Measurements from ENCODE around the gene TIGD2. TPM values are rescaled to one million over a fixed set of nuclear protein-coding genes. Genes with fewer than 3 reads are reported as not detected.
"Not testable (repeated sequence)": the region's sequence is repeated elsewhere in the genome, so short reads cannot be mapped to it uniquely, and the experiment has no call there.

TIGD2 gene
- total RNA-seq, 2 donors from 2014 or later: 3.1 to 3.2 TPM

GRCh38 chr4:89125901-89126782 is 14.8 kb downstream of the TIGD2 start:
- DNase-seq (no peak), ATAC-seq (no peak)
- H3K4me3 Mint-ChIP-seq: no peak overlapping the region
- no peaks in the 10 kb centered on the region for H3K9me3 ChIP-seq (ENCODE audit: control insufficient read depth, low read length, poor library complexity, severe bottlenecking)
- H3K27me3 Mint-ChIP-seq: peaks cover 9% of the 10 kb centered on the region
- H3K36me3 Mint-ChIP-seq (ENCODE audit: low read depth): no peaks in the 10 kb centered on the region
- no peak overlapping the region for H3K27ac Mint-ChIP-seq
- peaks cover 5% of the 10 kb centered on the region for H3K4me1 Mint-ChIP-seq

GRCh38 chr4:89129080-89129640 is 17.8 kb downstream of the TIGD2 start:
- no peak overlapping the region for H3K4me3 Mint-ChIP-seq
- H3K36me3 Mint-ChIP-seq (ENCODE audit: low read depth): no peaks in the 10 kb centered on the region
- H3K27ac Mint-ChIP-seq: no peak overlapping the region
- H3K9me3 ChIP-seq (ENCODE audit: control insufficient read depth, low read length, poor library complexity, severe bottlenecking): no peaks in the 10 kb centered on the region
- DNase-seq (no peak), ATAC-seq (no peak)
- H3K4me1 Mint-ChIP-seq: peaks cover 5% of the 10 kb centered on the region
- H3K27me3 Mint-ChIP-seq: peaks cover 9% of the 10 kb centered on the region

- Mint-ChIP-seq H3K4me3 (no peak overlapping the region), H3K27ac (no peak overlapping the region), H3K4me1 (no peaks in the 10 kb centered on the region), H3K36me3 (ENCODE audit: low read depth) (no peaks in the 10 kb centered on the region), H3K27me3 (no peaks in the 10 kb centered on the region)
- DNase-seq: no peak
- ATAC-seq: no peak
- no peaks in the 10 kb centered on the region for H3K9me3 ChIP-seq (ENCODE audit: control insufficient read depth, low read length, poor library complexity, severe bottlenecking)
These were observed 23.5 kb downstream of the TIGD2 start for GRCh38 chr4:89134775-89135319.

DNA sequence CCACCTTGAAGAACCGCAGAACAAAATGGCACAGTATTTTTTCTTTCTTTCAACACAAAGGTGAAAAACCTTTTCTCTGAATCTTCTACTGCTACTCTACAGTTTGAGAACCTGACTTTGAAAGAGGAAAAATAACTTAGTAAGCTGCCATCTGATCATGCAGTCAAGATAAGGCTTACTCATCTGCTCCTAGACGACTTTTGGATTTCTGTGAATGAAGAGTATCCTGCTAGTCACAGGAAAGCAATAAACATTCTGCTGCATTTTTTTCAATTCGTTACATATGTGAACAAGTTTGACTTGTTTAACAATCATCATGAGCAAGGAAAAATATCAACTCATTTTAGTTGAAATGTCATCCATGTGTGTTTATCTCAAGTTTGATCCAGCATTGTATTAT is 25.2 kb downstream of the TIGD2 start:
- no peaks in the 10 kb centered on the region for H3K9me3 ChIP-seq (ENCODE audit: control insufficient read depth, low read length, poor library complexity, severe bottlenecking)
- Mint-ChIP-seq H3K27ac (no peak overlapping the region), H3K4me1 (no peaks in the 10 kb centered on the region), H3K4me3 (no peak overlapping the region), H3K27me3 (no peaks in the 10 kb centered on the region), H3K36me3 (ENCODE audit: low read depth) (no peaks in the 10 kb centered on the region)
- DNase-seq: no peak
- no peak for ATAC-seq

- H3K4me3 Mint-ChIP-seq: no peak overlapping the region
- no peaks in the 10 kb centered on the region for H3K4me1 Mint-ChIP-seq
- ATAC-seq: no peak
- H3K27ac Mint-ChIP-seq: no peak overlapping the region
- no peaks in the 10 kb centered on the region for H3K27me3 Mint-ChIP-seq
- no peak for DNase-seq
- no peaks in the 10 kb centered on the region for H3K36me3 Mint-ChIP-seq (ENCODE audit: low read depth)
- no peaks in the 10 kb centered on the region for H3K9me3 ChIP-seq (ENCODE audit: control insufficient read depth, low read length, poor library complexity, severe bottlenecking)
These were observed 25.9 kb downstream of the TIGD2 start for GRCh38 chr4:89137231-89137630.

- H3K9me3 ChIP-seq (ENCODE audit: control insufficient read depth, low read length, poor library complexity, severe bottlenecking): no peaks in the 10 kb centered on the region
- Mint-ChIP-seq H3K4me3 (no peak overlapping the region), H3K4me1 (no peaks in the 10 kb centered on the region), H3K27ac (no peak overlapping the region), H3K27me3 (no peaks in the 10 kb centered on the region), H3K36me3 (ENCODE audit: low read depth) (no peaks in the 10 kb centered on the region)
- DNase-seq (no peak), ATAC-seq (no peak)
These were observed 26.4 kb downstream of the TIGD2 start for GRCh38 chr4:89137695-89138094.

DNA sequence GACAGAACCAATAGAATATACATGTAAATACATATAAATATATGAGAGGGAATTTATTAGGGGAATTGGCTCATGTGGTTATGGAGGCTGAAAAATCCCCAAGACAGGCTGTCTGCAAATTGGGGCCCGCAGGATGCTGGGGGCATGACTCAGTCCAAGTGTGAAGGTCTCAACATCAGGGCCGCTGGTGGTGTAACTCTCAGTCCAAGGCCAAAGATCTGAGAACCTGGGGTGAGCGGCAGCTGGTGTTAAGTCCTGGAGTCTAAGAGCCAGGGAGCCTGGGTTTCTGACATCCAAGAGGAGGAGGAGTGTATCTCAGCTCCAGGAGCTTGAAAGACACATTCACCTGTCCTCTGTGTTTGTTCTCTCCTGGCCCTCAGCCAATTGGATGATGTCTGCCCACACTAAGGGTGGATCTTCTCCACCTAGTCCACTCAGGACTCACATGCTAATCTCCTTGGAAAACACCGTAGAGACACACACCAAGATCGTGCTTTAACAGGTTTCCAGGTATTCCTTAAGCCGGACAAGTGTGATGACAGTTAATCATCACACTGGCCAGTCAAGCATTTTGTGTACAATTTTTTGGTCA is 28.9 kb downstream of the TIGD2 start:
- Mint-ChIP-seq H3K4me3 (no peak overlapping the region), H3K4me1 (no peaks in the 10 kb centered on the region), H3K27ac (no peak overlapping the region), H3K27me3 (no peaks in the 10 kb centered on the region), H3K36me3 (ENCODE audit: low read depth) (no peaks in the 10 kb centered on the region)
- ATAC-seq: no peak
- DNase-seq: no peak
- H3K9me3 ChIP-seq (ENCODE audit: control insufficient read depth, low read length, poor library complexity, severe bottlenecking): no peaks in the 10 kb centered on the region

DNA sequence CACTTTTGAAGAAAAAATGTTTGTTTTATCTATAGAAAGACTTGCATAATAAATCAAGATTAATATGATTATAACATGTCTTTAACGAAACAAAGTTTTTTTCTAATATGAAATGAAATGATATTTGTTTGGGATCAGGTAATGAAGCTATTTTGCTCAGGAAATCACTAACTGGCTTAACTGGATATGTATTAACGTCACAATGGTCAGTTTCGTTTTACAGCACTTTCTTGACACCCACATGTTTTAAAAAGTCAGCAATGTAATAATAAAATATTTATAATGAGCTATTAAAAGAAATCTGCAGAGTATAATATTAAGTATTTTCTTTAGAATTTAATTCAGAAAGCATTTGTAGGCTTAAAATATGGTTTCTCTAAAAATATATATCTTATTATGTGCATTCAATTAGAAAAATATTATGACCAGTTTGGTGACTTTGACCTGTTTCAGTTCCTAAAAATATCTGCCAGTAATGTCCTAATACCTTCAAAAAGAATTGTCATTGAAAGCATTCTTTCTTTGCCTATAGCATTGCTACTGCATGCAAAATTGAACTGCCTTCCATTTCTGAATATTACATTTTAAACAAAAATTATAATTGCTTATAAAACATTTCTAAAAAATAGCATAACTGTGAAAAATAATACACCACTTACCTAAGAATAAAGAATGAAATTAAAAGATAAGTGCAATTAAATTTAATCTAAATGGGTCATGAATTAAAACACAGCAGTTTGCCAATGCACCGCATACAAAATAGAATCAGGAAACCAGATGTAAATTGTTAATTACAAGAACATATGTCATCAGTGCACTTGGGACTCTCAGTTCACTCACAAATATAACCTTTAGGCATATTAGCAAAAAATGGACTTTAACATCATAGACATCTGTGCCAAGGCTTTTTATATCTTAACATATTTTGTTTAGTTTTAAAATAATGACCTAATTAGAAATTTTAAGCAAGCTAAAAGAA is 31.6 kb downstream of the TIGD2 start:
- Mint-ChIP-seq H3K27ac (no peak overlapping the region), H3K27me3 (no peaks in the 10 kb centered on the region), H3K36me3 (ENCODE audit: low read depth) (no peaks in the 10 kb centered on the region), H3K4me1 (no peaks in the 10 kb centered on the region), H3K4me3 (no peak overlapping the region)
- H3K9me3 ChIP-seq (ENCODE audit: control insufficient read depth, low read length, poor library complexity, severe bottlenecking): no peaks in the 10 kb centered on the region
- ATAC-seq (no peak), DNase-seq (no peak)

DNA sequence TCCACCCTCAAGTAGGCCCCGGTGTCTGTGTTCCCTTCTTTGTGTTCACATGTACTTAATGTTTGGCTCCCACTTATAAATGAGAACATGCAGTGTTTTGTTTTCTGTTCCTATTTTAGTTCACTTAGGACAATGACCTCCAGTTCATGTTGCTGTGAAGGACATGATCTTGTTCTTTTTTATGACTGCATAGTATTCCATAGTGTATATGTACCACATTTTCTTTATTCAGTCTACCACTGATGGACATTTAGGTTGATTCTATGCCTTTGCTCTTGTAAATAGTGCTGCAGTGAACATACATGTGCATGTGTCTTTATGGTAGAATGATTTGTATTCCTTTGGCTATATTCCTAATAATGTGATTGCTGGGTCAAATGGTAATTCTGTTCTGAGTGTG is 33.3 kb downstream of the TIGD2 start:
- not testable (repeated sequence) for H3K36me3 Mint-ChIP-seq (ENCODE audit: low read depth); H3K27me3 Mint-ChIP-seq; ATAC-seq; H3K27ac Mint-ChIP-seq; H3K9me3 ChIP-seq (ENCODE audit: control insufficient read depth, low read length, poor library complexity, severe bottlenecking); DNase-seq; H3K4me3 Mint-ChIP-seq; H3K4me1 Mint-ChIP-seq

DNA sequence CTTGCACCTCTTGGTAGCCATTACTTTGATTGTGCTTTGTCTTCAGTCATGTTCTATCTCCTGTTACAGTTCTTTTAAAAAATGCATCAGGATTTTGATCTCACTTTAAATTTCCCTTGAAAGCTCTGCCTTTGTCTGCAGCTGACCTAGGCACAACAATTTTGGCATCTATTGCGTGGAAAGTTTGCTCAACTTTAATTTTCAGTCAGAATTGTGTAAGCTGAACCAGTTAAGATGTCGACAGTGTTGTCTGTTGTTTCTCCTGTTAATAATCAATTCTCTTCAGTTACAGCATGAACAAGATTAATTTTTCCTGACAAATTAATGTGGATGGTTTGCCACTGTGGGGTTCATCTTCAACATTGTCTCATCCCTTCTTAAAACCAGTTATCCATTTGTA is 34.9 kb downstream of the TIGD2 start:
- H3K9me3 ChIP-seq (ENCODE audit: control insufficient read depth, low read length, poor library complexity, severe bottlenecking): no peaks in the 10 kb centered on the region
- H3K27me3 Mint-ChIP-seq: peaks cover 9% of the 10 kb centered on the region
- H3K27ac Mint-ChIP-seq: no peak overlapping the region
- H3K36me3 Mint-ChIP-seq (ENCODE audit: low read depth): no peaks in the 10 kb centered on the region
- no peak overlapping the region for H3K4me3 Mint-ChIP-seq
- no peak for DNase-seq
- ATAC-seq: no peak
- H3K4me1 Mint-ChIP-seq: no peaks in the 10 kb centered on the region

GRCh38 chr4:89152972-89153371 is 41.6 kb downstream of the TIGD2 start:
- Mint-ChIP-seq H3K4me3 (no peak overlapping the region), H3K27ac (no peak overlapping the region), H3K27me3 (peaks cover 17% of the 10 kb centered on the region), H3K36me3 (ENCODE audit: low read depth) (no peaks in the 10 kb centered on the region), H3K4me1 (no peaks in the 10 kb centered on the region)
- H3K9me3 ChIP-seq (ENCODE audit: control insufficient read depth, low read length, poor library complexity, severe bottlenecking): no peaks in the 10 kb centered on the region
- ATAC-seq (no peak), DNase-seq (no peak)

DNA sequence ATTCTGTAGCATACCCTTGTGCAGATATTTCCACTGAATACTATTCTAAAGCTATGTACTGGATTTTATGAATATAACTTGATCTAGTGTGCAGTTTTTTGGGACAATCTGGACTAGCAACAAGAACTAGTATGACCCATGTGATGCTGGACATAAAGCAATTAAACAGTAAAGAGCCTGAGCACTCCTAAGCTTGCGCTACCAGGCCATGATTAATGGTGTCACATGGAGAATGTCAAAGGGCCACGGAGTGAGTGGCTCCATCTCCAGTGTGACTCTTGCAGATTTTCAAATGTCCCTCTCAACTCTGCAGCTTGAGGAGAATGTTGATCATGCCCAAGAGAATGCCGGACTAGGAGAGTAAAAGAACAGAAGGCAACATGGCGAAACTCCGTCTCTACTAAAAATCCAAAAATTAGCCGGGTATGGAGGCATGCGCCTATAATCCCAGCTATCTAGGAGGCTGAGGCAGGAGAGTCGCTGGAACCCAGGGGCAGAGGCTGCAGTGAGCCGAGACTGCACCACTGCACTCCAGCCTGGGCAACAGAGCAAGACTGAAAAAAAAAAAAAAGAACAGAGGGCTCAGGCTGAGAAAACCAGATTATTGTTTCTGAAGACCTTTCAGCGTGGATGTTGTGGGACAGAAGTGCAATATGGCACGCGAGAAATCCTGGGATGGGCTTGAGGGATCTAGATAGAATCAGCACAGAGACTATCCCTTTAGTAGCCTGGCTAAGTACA is 45.0 kb downstream of the TIGD2 start:
- DNase-seq (no peak), ATAC-seq (no peak)
- H3K9me3 ChIP-seq (ENCODE audit: control insufficient read depth, low read length, poor library complexity, severe bottlenecking): no peaks in the 10 kb centered on the region
- peaks cover 7% of the 10 kb centered on the region for H3K27me3 Mint-ChIP-seq
- no peaks in the 10 kb centered on the region for H3K36me3 Mint-ChIP-seq (ENCODE audit: low read depth)
- H3K27ac Mint-ChIP-seq: no peak overlapping the region
- no peaks in the 10 kb centered on the region for H3K4me1 Mint-ChIP-seq
- no peak overlapping the region for H3K4me3 Mint-ChIP-seq

Data from T-helper 17 cell (primary cell).